Measurements from ENCODE around the gene ZBTB46.

The ZBTB46 gene

GRCh38 chr20:63837479-63837878, 6.4 kb upstream of the ZBTB46 start:
- DNase-seq (ENCODE audit: low read depth), result no peak

DNA sequence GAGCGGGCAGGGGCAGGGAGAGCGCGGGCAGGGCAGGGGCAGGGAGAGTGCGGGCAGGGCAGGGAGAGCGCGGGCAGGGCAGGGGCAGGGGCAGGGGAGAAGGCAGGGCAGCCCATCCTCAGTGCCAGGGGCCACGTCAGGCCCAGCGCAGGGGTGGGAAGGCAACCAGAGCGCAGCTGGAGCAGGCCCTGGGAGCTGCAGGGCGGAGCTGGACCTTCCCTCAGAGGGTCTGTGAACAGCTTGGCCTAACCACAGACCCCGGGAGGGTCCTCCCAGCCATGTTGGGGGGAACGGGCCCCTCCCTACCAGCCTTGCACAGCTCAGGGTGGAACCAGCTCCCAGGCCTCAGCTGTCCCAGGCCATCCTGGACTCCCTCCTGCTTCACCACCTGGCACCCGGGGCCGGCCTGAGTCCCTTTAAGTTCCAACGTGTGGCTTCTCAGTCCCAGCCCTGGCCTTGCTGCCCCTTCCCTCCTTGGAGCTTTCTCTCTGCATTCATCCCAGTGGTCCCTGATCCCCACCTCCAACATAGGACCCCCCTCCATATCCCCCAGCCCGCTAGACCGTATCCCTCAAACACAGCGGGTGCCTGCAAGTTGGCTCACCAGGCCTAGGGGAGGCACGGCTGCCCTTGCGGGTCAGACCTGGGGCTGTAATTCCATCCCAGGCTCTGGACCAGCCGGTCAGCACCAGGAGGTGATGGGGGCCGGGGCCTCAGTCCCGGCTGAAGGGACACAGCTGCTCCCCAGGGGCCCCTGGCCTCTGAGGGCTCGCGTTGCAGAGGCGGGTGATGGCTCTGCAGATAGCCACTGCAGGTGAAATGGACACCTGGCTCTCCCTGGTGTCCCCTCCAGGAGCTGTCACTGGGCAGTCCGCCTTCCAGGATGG, 5.6 kb upstream of the ZBTB46 start:
- DNase-seq (ENCODE audit: low read depth), result no peak

DNA sequence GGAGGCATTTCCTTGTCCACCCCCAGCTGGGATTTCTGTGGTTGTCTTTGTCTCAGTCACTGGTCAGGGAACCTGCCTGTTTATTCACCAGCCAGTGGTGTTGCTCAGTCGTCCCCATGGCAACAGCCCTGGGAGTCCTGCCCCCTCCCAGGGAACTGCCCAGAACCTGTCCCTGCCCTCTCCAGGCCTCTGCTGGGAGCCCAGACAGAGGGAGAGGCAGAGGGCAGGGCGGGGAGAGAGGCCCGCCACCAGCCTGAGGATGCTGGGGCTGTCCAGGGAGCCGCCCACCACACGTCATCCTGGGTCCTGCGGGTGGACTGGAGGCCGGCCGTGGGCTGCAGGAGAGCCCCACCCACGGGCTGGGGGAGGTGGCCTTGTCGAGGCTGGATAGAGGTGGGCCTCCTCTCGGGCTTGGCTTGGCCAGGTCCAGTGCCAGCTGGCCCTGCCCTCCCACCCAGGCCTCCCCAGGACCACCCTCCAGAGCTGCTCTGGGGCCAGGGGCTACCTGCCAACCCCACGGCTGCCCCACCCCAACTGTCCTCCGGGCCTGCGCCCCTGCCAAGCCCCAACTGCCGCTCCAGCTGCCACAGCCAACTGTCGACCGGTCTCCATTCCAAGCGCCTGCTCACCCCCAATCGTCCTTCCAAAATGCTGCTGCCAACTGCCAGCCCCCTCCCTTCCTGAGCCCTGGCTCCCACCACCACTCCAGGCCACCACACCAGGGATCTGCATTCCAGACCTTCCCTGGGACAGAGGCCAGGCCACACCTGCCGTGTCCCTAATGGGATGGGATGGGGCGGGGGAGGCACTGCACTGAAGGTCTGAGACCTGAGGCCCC, 4.2 kb upstream of the ZBTB46 start:
- peak; percentile 84 for DNase-seq (ENCODE audit: low read depth)

DNA sequence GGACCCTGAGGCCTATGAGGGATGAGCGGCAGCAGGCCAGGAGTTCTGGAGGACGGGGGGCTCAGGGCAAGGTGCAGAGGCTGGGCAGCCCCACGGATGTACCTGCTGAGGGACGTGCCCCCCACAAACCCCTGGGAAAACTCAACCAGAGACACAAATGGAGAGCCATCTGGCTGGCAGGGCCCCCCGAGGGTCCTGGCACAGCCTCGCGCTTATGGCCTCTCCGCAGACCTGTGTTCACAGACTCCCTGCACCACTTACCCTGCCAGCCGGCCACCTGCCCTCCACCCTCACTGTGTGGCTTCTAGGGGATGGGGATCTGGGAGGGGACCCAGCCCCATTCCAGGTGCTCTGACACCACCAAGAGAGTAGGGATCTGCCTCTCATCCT, 3.4 kb upstream of the ZBTB46 start:
- no peak for DNase-seq (ENCODE audit: low read depth)

DNA sequence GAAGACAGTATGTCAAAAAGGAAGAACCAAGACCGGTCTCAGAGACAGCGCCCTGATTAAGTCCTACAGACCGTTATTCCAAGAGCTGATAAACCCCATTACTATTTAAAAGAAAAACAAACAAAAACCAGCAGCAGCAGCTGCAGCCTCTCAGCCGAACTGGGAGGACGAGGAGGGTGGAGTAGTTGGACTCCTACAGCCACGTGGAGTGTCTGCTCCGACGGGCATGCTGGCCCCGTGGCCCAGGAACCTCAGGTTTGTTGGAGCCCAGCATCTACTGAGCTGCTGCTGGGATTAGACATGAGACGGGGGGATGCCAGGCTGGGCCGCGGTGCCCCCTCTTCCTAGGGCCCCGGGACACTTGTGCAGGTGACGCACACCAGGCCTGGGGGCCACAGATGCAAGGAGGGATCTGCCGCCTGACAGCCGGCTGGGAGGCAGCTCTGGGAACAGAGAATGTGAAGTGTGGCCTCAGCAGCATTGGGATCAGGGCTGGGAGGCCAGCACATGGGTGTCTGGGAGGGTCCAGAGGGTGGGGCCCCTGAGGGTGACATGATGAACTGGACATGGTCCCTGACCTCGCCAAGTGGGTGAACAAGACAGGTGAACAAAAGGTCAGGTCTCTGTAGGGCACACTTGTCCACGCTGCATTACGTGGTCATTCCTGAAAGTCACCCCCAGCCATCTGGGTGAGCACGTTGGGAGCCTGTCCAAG, 2.9 kb upstream of the ZBTB46 start:
- DNase-seq (ENCODE audit: low read depth), result no peak

- peak; percentile 42 for DNase-seq (ENCODE audit: low read depth)
Observed at GRCh38 chr20:63831993-63832686, 1.1 kb upstream of the ZBTB46 start.

DNA sequence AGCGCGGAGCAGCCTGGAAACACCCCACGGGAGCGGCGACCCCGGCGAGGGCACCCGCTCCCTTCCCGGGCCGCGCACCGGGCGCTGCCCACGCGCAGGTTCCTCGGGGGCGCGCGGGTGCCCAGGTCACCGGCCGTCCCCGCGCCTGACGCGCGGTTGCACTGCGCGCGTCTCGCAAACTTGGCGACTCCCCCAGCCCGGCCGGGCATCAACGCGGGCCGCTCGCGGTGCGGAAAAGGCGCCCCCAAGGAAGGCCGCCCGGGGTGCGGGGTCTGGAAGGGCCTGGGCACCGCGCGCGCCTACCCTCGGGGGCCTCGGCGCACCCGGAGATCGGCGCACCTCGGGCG, 555 bp upstream of the ZBTB46 start:
- no peak for DNase-seq (ENCODE audit: low read depth)

DNA sequence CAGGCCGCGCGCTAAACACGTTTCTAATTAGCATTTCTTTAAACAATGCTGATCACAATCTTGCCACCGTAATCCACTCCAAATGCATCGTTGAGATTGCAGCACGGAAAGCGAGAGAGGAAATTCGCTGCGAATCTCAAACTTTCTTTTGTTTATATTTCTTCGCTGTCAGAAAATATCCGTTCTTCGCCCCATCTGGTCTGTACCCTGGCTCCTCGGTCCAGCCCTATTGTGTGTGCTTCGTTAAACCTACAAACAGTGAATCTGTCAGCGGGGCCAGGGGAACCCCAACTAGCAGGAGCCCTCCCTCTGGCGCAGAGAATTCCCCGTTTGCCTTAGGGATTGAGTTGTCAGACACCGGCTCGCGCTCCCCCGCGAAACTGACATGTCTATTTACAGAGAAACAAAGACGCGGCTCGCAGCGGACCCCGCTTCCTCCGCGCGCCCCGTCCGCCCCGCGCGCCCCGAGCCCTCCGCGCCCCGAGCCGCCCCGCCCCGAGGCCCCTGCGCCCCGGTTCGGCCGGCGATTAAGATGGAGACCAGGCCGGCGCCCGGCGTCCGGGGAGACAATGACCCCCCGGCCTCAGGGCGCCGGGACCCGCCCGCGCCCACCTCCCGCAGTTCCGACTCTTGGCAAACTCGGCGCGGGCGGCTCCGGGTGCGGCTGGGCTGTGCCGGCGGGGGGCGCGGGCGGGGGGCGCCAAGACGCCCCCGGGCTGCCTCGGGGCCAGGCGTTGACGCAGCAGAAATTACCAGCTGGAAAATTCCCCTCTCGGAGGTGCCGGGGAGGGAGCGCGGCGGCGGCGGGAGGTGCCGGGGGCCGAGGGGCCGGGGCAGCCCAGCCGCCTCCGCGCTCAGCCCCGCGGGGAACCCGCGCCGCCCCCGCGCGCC, 874 bp downstream of the ZBTB46 start:
- DNase-seq (ENCODE audit: low read depth), result no peak

- DNase-seq (ENCODE audit: low read depth), result no peak
Observed at GRCh38 chr20:63829603-63829944, 1.5 kb downstream of the ZBTB46 start.

DNA sequence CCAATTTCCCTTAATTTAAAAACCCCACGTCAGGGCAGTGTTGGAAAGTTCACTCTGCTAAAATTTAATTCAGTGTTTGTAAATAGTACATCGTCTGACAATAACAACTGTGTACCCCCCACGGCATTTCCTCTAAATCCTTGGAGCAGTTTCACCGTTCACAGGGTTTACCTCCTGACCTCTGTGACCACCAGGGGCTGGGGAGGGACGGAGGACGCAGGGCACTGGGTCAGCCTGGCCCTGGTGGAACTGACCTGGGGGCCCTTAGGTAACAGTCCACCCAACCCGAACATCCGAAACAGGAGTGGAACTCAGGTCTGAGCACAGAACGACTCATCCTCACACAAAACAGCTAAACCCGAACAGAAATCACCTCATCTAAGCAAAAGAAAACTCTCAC, 2.1 kb downstream of the ZBTB46 start:
- DNase-seq (ENCODE audit: low read depth), result no peak

- no peak for DNase-seq (ENCODE audit: low read depth)
Observed at GRCh38 chr20:63828545-63828944, 2.5 kb downstream of the ZBTB46 start.

- no peak for DNase-seq (ENCODE audit: low read depth)
Observed at GRCh38 chr20:63828124-63828523, 2.9 kb downstream of the ZBTB46 start.

DNA sequence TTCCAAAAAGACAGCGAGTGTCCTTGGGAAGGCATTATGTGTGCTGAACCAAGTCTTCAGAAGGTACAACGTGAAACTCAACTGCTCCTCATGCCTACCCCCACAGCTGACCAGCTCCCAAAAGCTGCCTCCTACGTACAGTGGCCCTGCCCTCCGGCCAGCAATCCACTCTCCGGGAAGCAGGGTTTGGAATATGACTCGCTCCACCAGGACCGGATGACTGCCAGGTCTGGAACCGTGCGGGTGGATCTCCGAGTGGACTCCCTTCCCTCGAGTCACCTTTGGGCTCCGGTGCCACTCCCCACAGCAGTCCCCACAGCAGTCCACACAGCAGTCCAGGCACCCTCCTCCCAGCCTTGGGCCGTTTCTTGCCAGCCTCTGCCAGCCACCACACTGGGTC, 4.3 kb downstream of the ZBTB46 start:
- DNase-seq (ENCODE audit: low read depth), result no peak

DNA sequence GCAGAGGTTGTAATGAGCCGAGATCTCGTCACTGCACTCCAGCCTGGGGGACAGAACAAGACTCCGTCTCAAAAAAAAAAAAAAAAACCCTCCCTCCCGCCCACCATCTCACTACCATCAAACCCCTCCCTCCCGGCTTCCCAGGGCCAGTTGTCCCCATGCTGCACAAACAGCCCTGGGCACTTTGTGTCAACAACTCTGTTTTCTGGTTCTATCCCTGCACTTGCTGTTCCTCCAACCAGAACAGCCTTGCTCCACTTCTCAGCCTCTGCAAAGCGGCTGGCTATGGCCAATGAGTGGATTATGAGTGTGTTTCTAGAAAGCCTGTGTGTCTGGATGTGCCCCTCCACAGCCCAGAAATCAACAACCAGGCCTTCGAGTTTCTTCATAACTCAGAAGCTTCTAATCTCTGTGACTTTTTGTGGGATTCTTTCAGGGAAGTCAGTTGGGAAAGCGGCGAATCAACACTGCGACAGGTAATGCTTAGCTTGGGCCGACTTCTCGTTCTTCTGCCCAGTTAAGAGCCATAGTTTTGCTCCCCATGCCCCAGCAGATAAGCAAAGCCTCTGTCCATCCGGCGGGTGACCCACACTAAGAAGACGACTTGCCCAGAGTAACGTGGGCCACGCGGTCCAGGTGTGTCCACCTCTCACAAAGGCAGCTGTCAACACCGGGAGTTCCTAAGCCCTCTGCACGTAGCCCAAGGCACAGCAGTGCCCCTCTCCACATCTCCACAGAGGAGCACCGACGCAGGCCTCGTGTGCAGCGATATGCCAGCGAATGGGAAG, 5.5 kb downstream of the ZBTB46 start:
- DNase-seq (ENCODE audit: low read depth), result no peak

DNA sequence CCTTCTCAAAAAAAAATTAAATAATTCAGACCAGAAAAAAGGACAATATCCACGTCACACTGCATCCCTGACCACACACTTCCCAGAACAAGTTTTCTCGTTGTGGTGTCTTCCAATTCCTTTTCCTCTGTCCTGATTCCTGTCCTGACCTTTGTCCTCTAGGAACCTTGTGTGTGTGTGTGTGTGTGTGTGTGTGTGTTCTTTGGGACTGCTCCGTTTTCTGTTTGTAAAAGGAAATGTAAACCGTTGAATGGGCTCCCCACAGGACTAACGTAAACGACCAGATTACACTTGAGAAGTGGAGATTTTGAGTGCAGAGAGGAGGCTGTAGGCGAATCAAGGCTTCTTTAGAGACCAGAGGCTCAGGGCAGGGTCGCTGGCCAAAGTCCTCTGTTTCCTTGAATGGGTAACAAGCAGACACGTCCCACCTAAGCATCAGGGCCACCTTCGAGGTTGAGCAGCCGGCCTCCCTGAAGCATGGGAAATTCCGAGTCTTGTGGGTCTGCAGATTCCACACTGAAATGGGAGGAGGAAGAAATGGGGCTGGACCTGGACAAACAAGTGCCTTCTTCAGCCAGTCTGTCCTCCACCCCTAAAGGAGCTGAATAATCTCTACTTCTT, 7.3 kb downstream of the ZBTB46 start:
- no peak for DNase-seq (ENCODE audit: low read depth)

GRCh38 chr20:63822276-63822696, 8.8 kb downstream of the ZBTB46 start:
- DNase-seq (ENCODE audit: low read depth), result peak; percentile 89

DNA sequence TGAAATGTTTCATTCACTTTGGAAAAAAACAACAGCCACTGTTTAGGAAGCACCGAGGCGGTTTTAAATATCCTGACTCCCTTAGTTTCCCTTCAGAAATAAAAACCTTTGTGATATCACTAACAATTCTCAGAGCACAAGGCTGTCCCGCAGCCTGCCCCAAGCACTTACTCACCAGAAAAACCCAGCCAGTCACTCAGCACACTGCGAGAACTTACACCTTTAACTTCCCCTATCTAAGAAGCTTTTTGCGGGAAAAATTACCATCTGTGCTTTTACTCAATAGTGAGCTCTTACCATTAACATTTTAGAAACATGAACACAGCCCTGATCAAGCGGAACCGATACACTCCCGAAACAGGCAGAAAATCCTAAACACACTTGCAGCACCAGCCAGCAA, 9.3 kb downstream of the ZBTB46 start:
- no peak for DNase-seq (ENCODE audit: low read depth)

DNA sequence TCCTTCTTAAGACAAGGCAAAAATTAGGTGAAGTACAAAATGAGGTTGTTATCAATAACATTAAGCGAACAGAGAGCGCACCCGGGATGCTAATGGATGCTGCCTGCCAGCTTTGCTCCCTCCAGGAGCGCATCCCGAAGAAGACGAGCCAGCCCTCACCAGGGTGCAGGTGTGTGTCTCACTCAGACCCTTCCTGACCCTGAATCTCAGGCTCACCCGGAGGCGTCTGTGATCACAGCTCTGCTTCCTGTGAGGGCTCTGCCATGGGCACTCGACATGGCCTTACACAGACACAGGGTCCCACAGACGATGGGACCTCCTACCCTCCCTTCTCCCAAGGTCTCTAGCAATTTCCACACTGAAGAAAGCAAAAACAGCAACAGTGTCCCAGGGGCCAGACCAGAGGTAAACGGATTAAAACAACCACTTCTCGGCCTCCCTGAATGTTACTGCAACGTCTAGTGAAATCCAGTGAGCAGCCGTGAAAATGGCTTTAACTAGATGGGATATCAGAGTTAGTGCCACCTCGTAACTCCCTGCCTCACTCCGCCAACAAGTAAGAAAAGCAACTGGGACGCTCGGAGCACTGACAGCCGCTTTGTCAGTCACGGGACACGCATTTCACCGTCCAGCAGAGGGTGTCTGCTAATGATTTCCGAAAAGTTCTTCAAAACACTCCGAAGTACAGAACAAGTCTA, 11.7 kb downstream of the ZBTB46 start:
- DNase-seq (ENCODE audit: low read depth), result peak; percentile 52

- no peak for DNase-seq (ENCODE audit: low read depth)
Observed at GRCh38 chr20:63815615-63816253, 15.3 kb downstream of the ZBTB46 start.

Data from CMK (cell line).